Activated T-cell treated with anti-CD3 and anti-CD28 coated beads for 1 hour (primary cell): Measurements from ENCODE around the gene PCNX1.

ENCODE experiments used
- DNase-seq: peaks from one replicate; pipeline ENCODE4 v3.0.0-alpha.2; 2020; ENCODE audit warnings: low read depth

PCNX1 gene

DNA sequence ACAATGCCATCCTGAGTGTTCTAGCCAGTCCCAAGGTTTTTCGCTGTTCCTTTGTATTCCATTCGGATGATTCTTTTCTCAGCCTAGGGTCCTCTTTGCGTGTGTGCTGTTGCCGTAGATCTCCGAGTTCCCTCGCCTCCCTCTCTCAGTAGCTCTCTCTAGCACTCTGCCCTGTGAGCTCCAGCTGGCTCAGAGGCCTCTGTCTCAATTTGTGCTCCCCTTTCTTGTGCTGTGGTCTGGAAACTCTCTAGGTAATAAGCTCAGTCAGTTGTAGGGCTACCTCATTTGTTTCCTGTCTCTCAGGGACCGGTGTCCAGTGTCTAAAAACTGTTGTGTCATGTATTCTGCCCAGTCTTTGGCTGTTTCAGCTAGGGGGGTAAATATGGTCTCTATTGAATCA lies 179.3 kb downstream of the PCNX1 start:
- DNase-seq: no peak

DNA sequence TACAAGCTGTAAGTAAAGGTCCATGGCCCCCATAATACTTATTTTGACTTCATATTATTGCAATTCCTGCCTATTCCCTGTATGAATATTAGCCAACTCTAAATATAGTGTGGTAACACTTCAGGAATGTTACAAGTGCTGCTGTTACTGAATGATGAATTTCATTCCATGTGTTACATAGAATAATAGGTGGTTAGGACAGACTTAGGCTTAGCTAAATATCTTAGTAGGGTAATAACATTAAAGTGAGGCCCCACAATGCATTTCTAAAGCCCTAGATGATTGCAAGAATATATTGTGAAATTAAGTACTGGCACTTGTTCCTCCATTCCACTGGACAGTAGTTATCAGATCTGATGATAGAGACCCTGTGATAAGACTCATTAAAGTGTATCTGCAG lies 182.7 kb downstream of the PCNX1 start:
- DNase-seq: no peak

DNA sequence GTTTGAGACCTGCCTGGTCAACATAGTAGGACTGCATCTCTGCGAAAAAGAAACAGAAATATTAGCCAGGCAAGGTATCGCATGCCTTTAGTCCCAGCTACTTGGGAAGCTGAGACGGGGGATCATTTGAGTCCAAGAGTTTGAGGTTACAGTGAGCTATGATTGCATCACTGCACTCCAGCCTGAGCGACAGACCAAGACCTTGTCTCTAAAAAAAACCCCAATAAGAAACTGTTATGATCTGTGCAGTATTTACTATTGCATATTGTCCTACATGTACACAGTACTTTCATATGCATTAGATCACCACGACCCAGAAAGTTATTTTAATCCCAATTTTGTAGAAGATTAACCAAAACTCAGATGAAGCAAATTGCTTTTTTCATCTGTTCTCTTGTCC lies 187.5 kb downstream of the PCNX1 start:
- DNase-seq: no peak

DNA sequence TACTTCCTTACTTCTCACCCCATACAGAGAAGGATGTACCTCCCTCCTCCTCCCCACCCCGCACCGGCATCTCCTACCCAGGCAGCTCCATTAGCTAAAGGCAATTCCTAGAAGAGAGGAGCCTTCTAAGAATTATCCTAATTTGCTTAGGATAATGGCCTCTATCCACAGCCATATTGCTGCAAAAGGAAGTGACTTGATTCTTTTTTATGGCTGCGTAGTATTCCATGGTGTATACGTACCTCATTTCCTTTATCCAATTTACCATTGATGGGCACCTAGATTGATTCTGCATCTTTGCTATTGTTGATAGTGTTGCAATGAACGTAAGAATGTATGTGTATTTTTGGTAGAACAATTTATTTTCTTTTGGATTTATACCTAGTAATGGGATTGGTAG lies 189.7 kb downstream of the PCNX1 start:
- DNase-seq: no peak

DNA sequence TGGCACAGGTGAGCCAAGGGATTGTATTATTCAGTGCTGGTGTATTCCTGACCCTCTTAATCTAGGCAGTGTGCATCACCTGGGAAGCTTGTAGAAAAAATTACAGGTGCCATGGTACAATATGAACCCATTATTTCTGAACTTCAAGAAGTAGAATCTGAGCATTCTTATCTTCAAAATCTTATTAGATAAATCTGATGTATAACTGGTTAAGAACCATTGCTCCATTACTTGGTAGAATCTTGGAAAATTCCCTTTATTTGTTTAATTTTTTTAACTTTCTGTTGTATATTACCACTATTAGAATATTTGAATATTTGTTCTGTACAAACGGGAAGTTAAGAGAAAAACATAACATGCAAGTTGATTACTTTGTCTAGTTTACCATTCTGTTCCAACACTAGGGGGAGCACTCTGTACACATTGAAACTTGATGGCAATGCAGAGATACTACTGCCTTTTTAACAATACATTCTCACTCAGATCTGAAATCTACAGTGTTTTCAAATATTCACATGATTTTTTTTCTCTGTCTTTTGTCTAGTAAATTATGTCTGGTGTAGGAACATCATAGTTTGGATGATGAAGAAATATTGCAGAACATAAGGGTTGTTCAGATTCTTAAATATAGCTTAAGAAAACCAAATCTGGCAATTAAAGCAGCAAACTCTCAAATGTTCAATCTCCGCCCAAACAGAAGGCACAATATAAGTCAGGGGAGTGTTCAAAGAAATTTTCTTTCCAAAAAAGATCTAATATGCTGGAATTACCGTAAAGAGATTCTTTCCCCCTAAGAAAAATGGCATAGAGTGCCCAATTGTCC lies 196.6 kb downstream of the PCNX1 start:
- DNase-seq: no peak

DNA sequence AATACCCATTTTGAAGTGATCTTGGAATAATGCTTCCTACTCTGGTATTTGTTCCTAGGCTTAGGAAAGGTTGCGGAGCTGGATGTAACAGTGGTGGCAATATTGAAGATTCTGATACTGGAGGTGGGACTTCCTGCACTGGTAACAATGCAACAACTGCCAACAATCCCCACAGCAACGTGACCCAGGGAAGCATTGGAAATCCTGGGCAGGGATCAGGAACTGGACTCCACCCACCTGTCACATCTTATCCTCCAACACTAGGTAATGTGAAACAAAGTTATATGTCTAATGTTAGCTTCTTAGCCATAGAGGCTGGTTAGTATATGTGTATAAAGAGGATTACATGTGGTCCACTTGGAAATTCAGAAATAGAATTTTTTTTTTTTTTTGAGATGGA lies 197.9 kb downstream of the PCNX1 start:
- DNase-seq: no peak

DNA sequence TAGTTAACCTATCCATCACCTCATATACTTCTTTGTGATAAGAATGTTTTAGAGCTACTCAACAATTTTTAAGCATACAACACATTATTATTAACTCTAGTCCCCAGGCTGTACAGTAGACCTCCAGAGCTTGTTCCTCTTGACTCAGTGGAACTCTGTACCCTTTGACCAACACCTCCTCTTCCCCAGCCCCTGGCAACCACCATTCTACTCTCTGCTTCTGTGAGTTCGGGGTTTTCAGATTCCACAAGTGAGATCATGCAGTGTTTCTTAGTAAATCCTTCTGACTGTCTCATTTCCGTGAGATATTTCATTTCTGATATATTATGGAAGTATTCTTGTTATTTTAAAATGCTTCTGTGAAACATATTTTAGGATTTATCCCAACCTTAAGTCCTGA lies 200.7 kb downstream of the PCNX1 start:
- DNase-seq: no peak

DNA sequence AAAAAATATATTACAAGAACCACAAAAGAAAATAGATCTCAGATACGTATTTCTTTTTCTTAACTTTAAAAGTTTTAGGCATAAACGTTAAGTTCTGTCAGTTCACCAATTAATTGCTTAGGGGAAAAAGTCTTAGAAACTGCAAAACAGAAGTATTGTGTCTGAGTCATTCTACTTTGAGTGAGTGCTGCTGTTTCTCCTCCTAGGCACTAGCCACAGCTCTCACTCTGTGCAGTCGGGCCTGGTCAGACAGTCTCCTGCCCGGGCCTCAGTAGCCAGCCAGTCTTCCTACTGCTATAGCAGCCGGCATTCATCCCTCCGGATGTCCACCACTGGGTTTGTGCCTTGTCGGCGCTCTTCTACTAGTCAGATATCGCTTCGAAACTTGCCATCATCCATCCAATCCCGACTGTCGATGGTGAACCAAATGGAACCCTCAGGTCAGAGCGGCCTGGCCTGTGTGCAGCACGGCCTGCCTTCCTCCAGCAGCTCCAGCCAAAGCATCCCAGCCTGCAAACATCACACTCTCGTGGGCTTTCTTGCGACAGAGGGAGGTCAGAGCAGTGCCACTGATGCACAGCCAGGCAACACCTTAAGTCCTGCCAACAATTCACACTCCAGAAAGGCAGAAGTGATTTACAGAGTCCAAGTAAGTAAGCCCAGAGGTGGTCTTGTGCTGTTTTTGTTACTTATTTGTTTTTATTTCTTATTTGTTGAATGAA lies 201.3 kb downstream of the PCNX1 start:
- no peak for DNase-seq

DNA sequence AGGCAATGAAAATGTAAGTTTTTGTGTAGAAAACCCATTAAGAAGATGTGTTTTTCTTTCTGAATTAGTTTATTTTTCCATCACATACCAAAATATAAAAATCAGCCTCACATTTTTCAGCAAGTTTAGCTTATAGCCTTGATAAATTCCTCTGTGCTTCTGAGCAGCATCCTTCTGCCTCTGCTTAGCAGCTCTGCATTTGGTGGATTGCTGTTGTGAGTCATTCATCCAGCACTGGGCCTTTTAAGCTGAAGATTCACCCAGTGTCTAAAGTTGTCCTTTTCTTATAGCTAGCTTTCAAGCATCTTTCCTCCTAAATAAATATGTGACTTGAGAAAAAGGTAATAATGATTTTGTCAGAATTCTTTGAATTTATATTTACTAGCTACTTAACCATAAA lies 206.1 kb downstream of the PCNX1 start:
- DNase-seq: no peak

DNA sequence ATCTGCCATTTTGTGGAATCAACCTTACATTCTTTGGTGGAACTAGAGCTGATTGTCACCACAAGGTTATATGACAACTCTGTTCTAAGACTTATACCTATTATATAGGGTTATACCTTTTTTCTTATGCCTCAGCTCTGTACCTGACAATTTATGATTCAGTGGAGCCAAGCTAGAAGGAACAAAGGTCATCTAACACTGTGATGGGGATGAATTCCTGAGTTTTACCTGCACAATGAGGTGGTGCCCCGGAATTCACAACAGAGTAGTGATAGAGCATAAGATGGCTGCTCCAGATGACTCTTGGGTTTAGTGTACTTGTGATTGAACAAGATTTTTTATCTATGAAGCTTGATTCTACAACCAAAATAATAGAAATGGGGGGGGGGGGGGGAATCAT lies 207.3 kb downstream of the PCNX1 start:
- DNase-seq: no peak

DNA sequence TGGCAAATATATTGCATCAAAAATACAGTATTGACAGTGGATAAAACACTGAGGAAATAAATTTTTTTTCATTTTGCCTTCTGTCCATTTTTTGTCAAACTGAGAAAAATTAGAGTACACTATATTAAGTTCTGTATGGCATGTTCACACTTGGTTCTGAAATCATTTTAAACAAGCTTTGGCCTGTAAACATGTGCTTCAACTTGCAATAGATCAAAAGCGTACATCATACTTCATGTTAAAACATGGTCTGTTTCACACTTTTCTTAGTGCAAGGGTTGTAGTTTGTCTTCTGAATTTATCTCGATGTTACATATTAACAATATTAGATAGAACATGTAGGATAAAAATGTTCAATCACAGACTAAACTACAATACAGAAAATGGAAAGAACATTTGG lies 208.0 kb downstream of the PCNX1 start:
- no peak for DNase-seq

DNA sequence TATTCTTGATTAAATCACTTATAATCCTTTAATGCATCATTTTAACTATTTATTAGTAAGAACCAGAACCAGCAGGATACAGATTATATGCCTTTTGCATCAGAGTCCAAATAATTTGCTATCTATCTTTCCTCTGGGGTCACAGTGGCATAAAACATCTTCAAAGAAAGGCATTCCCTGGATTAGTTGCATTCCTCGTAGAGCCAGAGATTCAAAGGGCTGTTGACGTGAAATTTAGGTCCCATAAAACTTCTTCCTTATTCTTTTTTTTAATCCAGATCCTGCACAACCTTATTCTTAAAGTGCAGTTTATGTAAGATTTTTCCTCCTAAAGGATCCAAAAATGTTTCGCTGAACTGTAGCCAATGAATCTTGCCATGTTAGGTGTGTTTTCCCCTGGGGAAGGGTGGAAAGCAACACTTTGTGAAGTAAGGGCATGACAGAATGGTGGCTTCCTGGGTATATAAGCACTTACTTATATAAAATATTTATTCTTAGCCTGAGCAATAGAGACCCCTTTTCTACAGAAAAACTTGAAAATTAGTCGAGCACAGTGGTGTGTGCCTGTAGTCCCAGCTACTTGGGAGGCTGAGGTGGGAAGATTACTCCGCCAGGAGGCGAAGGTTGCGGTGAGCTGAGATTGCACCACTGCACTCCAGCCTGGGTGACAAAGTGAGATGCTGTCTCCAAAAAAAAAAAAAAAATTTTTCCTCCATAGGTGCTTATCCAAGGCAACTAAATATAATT lies 208.7 kb downstream of the PCNX1 start:
- DNase-seq: no peak

DNA sequence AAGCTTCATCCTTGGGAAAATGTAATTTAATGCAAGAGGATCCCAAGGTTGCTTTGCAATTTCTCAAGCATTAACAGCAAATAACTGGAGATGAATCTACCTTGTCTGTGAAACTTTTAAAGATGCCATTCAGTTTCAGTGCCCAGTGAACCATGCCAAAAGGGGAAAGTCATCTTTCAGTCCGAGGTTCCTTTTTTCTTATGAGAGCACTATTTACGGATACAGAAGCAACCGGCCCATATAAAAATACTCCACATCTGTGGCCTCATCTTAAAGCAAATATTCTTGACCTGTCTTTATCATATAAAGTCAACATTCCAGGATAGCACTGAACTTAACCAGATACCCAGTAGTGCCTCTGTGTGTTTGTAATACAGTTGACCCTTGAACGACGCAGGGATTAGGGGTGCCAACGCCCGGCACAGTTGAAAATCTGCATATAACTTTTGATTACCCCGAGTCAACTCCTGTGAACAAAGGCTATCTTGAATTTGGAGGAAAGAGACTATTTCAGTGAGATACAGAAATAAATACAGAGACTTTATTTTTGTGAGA lies 209.4 kb downstream of the PCNX1 start:
- no peak for DNase-seq

DNA sequence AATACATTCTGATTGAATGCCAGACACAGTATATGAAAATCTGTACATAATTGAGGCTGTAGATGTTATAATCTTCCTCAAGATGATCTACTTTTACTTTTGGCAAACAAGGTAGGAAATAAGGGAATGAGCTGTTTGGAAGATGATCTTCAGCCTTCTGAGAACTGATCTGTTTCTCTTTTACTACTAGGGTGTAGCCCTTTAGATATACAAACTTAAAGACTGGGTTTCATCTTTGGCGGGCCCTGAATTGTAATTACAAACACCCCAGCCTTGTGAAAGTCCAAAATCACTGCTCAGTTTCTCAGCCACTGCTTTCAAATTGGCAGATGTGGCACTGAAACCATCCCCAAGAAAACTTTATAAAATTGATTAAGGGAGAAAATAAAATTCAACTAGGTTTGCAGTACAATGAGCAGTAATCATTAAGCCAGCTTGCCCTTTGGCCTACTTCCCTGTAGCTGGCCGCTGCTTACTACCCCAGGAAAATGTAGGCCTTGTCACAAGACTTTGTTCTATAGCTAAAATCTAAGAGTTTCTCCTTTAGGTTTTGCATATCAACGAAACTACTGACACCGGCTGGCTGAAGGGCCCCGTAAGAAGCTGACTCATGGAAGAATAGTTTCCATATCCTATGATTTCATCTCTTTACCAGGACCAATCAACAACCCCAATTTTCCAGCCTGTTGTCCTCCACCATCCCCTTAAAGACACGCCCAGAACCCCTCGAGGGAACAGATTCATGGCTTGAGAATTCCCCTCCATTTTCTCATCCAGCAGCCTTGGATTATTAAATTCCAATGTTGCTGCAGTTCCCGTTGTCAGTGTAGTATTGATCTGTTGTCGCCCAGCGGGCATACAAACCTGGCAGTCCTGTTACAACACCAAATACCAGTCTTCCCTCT lies 210.8 kb downstream of the PCNX1 start:
- no peak for DNase-seq

DNA sequence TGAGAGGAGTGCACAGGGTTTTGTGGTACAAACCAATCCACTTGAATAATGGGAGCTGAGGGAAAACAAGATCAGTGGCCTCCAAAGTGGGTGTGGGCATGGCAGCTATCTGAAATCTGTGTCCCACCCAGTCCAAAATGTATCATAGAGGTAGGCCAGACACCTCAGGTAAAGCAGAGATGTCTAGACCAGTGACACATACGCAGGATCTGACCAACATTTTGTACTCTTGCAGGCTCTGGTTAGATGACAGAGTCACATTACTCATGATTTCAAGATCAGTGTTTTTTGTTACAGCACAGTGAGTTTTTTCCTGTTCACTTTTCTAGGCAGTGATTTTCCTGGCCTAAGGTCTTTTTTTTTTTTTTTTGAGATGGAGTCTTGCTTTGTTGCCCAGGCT lies 211.8 kb downstream of the PCNX1 start:
- DNase-seq: no peak

DNA sequence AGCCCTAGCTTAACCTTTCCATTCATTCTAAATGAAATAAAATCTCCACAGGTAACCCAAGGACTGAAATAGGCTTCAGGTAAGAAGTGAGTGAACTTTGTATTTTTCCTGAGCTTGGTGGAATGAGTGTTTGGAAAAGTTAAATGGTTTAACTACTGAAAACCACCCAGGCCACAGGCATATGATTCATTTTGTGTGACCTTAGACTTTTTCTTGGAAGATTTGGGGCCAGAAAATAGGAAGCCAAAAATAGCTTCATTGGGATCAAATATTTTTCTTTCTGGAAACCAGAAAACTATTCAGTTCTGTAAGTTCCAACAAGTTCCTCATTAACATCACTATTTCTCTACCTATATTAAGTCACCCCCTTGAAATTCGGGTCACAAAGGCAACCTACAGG lies 212.6 kb downstream of the PCNX1 start:
- no peak for DNase-seq

DNA sequence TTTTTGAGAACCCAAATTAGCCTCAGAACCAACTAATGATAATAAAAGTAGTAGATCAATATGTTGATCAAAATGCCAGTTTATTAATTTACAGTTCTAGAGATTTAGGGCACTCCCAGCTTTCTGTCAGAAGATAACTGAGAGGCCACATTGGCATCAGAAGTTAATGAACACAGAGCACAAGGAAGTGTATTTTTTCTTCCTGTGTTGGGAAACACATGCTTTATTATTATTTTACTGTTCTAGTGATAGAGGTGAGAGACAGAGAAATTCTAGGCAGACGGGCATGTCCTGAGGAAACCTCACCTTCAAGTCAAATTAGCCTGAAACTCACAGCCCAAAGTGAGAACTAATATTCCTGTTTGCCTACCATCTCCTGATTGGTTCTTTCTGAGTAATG lies 213.7 kb downstream of the PCNX1 start:
- DNase-seq: no peak

DNA sequence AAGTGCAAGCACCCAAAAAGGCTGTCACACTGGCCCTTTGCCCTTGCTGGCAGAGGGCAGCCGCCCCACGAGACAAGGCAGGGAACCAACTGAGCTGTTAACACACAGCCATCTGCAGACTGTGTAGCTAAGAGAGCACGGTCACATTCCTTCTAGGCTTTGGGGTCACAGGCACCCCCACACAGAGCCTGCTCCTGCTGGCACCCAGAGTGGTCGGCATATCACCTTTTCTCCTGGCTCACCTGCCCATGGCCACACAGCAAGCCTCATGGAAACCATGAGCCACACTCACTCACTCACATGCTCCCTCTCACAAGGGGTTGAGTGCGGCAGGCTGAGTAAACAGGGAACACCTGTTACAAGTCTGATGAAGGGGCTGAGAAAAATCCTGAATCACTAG lies 214.5 kb downstream of the PCNX1 start:
- no peak for DNase-seq

DNA sequence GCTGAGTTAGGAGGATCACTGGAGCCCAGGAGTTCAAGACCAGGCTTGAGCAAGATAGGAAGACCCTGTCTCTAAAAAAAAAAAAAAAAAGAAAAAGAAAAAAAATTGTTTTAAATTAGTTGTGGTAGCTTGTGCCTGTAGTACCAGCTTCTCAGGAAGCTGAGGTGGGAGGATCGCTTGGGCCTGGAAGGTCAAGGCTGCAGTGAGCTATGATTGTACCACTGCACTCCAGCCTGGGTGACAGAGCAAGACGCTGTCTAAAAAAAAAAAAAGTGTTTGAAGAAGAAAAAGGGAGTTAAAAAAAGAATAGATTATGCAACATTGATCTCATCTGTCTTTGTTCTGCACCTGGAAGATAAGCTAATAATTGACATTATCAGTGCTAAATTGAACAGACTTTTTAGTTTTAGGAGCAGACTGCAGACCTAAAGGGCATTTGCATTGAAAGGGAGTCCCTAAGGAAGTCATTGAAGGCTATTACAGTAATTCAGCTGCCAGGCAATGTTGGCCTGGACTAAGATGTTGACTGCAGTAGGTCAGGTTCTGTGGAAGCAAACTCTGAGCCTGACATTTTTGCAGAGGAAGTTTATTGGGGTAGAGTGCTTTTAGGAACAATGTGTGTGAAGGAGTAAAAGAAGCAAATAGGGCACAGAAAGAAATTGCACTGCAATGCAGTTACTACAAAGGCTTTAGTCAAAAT lies 215.8 kb downstream of the PCNX1 start:
- no peak for DNase-seq

DNA sequence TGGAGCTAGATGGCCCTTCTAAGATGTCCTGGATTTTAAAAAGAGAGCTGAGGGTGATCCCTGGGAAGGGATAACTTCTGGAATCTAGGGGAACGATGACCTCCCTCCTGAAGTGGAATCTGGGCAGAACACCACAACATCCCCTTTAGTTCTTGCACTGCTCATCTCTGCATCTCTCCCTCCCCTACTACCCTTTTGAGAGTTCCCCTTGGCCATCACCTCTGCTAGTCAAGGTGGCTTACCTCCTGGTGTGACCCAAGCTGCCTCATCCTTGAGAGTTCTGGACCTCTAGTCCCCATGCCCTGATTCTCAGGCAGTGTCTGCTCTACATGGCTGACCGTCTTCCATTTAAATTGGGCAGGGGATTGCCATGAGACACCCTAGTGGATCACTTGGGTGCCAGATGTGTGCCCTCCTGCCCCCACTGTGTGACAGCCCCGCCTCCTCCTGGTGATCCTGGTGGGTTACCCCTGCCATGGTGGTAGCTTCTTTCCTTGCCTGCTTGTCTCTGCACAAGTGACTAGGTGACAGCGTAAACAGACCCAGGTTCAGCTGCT lies 216.4 kb downstream of the PCNX1 start:
- DNase-seq: no peak
